Measurements from ENCODE around the gene C1orf232. TPM values are rescaled to one million over a fixed set of nuclear protein-coding genes. Genes with fewer than 3 reads are reported as not detected.

C1orf232 gene
- total RNA-seq, 1 experiment from 2014 or later: not detected

DNA sequence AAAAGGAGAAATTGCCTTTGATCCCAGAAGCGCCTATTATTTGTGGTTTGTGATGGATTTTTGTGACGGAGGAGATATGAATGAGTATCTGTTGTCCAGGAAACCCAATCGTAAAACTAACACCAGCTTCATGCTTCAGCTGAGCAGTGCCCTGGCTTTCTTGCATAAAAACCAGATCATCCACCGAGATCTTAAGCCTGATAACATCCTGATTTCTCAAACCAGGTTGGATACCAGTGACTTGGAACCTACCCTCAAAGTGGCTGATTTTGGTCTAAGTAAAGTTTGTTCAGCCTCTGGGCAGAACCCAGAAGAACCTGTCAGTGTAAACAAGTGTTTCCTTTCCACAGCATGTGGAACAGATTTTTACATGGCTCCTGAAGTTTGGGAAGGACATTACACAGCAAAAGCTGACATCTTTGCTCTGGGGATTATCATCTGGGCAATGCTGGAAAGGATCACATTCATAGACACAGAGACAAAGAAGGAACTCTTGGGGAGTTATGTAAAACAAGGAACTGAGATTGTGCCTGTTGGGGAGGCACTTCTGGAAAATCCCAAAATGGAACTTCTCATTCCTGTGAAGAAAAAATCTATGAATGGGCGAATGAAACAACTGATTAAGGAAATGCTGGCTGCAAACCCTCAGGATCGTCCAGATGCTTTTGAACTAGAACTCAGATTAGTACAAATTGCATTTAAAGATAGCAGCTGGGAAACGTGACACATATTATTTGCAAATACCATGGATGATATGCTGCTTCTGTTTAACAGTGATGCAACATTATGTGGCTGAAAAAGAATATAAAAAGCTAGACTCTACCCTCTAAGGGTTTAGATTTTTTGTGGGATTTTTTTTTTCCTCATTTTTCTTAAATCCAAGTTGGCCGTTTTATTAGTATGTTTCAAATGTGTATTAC, 46.6 kb downstream of the C1orf232 start:
- no peak overlapping the region for H2AK5ac ChIP-seq (ENCODE audit: insufficient read length, low read length)
- H2BK15ac ChIP-seq (ENCODE audit: low read depth, low read length): no peak overlapping the region
- H4K5ac ChIP-seq (ENCODE audit: insufficient read length, low read depth, low read length): no peak overlapping the region
- Mint-ChIP-seq H3K27ac (0 out of 7 replicates have a peak overlapping the region, but pooled peaks of 1 of the 3 experiments have one; percentile 1), H3K4me3 (no peak overlapping the region), H3K36me3 (ENCODE audit: insufficient read depth in 1 of 3, low read depth in 3 of 3) (peaks cover 0 to 30% (median 12%) of the 10 kb centered on the region in 3 experiments; a peak in 5 of 7 replicates), H3K27me3 (ENCODE audit: low read depth) (no peaks in the 10 kb centered on the region), H3K4me1 (peaks cover 4 to 5% of the 10 kb centered on the region in 2 experiments; a peak in 2 of 4 replicates), H3K9me3 (no peaks in the 10 kb centered on the region)
- no peaks in the 10 kb centered on the region for H3K23me2 ChIP-seq (ENCODE audit: insufficient read length, low read depth, low read length, poor library complexity, severe bottlenecking)
- TF ChIP-seq, protein P1, sequence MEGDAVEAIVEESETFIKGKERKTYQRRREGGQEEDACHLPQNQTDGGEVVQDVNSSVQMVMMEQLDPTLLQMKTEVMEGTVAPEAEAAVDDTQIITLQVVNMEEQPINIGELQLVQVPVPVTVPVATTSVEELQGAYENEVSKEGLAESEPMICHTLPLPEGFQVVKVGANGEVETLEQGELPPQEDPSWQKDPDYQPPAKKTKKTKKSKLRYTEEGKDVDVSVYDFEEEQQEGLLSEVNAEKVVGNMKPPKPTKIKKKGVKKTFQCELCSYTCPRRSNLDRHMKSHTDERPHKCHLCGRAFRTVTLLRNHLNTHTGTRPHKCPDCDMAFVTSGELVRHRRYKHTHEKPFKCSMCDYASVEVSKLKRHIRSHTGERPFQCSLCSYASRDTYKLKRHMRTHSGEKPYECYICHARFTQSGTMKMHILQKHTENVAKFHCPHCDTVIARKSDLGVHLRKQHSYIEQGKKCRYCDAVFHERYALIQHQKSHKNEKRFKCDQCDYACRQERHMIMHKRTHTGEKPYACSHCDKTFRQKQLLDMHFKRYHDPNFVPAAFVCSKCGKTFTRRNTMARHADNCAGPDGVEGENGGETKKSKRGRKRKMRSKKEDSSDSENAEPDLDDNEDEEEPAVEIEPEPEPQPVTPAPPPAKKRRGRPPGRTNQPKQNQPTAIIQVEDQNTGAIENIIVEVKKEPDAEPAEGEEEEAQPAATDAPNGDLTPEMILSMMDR (conservative IDR thresholded peaks at IDR 0.05): no peak
- H4K91ac ChIP-seq (ENCODE audit: insufficient read length, low read depth, low read length): no peak overlapping the region
- H2BK5ac ChIP-seq (ENCODE audit: insufficient read length, low read length): no peak overlapping the region
- no peak overlapping the region for H3K18ac ChIP-seq (ENCODE audit: insufficient read length, low read depth, low read length)
- H3K27ac ChIP-seq (ENCODE audit: insufficient read length, low read depth, low read length): no peak overlapping the region
- no CpG with 5 or more reads among the region's 8 CpGs for WGBS (ENCODE audit: extremely low coverage, insufficient read length, low lambda C conversion rate)
- no peak overlapping the region for H3K4ac ChIP-seq (ENCODE audit: low read depth, low read length)
- no peak overlapping the region for H3T11ph ChIP-seq (ENCODE audit: low read length)
- H2AFZ ChIP-seq (ENCODE audit: low read length): no peak overlapping the region
- no peak overlapping the region for H3K4me2 ChIP-seq (ENCODE audit: insufficient read depth, insufficient read length, low read length)
- no peaks in the 10 kb centered on the region for H3K79me1 ChIP-seq (ENCODE audit: insufficient read depth, low read depth, low read length, poor library complexity, severe bottlenecking)
- no peaks in the 10 kb centered on the region for H3K4me1 ChIP-seq (ENCODE audit: insufficient read depth, low read length)
- no peaks in the 10 kb centered on the region for H3K79me2 ChIP-seq (ENCODE audit: insufficient read depth, low read length)
- no peak overlapping the region for H3K9ac ChIP-seq (ENCODE audit: extremely low read depth, insufficient read length, low read length)
- no peaks in the 10 kb centered on the region for H3K9me3 ChIP-seq (ENCODE audit: control insufficient read depth, low read depth, low read length)
- H4K20me1 ChIP-seq (ENCODE audit: control insufficient read depth, insufficient read depth, insufficient read length): no peaks in the 10 kb centered on the region
- no peak overlapping the region for H3K23ac ChIP-seq (ENCODE audit: insufficient read length, low read depth, low read length)
- H3K27me3 ChIP-seq (ENCODE audit: insufficient read depth, low read length): no peaks in the 10 kb centered on the region
- no peak for DNase-seq
- no peak overlapping the region for H2BK20ac ChIP-seq (ENCODE audit: low read depth, low read length, poor library complexity, severe bottlenecking)
- H2BK120ac ChIP-seq (ENCODE audit: low read depth, low read length, poor library complexity, severe bottlenecking): no peak overlapping the region
- no peak overlapping the region for H2BK12ac ChIP-seq (ENCODE audit: insufficient read length, low read depth, low read length)
- no peak overlapping the region for H3K56ac ChIP-seq (ENCODE audit: insufficient read length, low read depth, low read length)
- H3K14ac ChIP-seq (ENCODE audit: insufficient read depth, low read length): no peak overlapping the region
- H4K8ac ChIP-seq (replicated peaks; ENCODE audit: insufficient read length, low read depth, low read length): no peak overlapping the region

All from H9 (cell line).